Activated effector memory CD4-positive, alpha-beta T cell treated with anti-CD3 and anti-CD28 coated beads, Interleukin-2, amount 50 U/mL, for 16 hours (primary cell): ENCODE measurements around the gene CA5B.
"Not testable (repeated sequence)": the region's sequence is repeated elsewhere in the genome, so short reads cannot be mapped to it uniquely, and the experiment has no call there.

Source experiments
- DNase-seq: peaks from one replicate; pipeline ENCODE4 v3.0.0-alpha.2; 2020

The CA5B gene

DNA sequence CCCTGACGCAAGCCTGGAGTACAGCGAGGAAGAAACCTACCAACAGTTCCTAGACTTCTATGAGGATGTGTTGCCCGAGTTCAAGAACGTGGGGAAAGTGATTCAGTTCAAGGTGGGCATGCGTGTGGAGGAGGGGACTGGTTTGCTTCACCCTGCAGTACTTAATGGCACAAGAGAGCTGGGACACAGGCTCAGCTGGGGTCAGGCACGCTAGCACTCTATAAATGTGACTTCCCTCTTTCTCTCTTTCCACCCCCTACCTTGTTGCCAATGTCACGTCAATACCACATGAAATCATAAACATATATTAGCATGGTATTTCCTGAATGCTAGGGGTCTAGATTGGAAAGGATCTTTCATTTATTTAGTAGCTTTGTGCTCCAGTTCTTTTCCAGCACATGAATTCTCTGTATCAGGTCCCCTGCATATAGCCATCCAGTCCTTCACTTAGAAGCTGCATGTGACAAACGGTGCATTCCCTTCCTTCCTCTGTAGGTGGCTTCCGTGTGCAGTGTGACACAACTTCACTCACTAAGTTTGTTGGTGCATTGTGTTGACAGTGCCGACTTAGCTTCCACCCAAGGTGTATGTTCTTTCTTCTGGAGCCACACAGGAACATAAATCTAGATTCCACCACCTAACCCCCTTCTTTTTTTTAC is 77.8 kb downstream of the CA5B start:
- DNase-seq = peak; percentile 62

DNA sequence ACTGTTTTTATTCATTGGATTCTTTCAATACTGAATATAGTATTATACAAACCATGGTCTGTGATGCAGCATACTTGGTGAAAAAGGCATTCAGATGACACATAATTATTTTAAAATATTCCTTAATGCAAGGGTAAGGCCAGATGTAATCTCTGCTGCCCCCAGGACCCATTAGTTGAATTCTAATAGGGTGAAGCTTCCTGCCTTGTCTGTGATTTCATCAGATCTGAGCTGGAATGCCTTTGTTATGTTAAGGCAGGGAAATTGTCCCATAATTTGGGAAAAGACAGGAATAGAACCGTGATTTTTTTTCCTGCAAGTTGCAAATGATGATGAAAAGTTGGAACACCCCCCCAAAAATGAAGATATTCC is 78.4 kb downstream of the CA5B start:
- no peak for DNase-seq

DNA sequence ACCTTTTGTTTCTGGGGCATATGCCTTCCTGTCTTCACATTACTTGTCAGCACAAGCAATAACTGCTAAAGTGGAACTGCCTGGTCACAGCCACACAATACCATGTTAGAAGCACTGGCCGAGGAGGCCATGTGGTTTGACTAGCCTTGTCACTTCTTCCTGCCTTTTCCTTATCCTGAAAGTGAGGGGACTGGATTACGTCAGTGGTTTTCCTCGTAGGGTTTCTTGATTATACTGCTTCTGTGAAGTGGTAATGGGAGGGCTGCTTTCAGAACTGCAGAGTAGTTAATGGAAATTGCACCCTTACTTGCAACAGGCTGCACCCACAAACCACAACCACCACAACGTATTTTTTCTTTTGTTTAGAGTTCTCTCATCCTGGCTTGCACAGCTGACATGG is 78.8 kb downstream of the CA5B start:
- peak; percentile 63 for DNase-seq

DNA sequence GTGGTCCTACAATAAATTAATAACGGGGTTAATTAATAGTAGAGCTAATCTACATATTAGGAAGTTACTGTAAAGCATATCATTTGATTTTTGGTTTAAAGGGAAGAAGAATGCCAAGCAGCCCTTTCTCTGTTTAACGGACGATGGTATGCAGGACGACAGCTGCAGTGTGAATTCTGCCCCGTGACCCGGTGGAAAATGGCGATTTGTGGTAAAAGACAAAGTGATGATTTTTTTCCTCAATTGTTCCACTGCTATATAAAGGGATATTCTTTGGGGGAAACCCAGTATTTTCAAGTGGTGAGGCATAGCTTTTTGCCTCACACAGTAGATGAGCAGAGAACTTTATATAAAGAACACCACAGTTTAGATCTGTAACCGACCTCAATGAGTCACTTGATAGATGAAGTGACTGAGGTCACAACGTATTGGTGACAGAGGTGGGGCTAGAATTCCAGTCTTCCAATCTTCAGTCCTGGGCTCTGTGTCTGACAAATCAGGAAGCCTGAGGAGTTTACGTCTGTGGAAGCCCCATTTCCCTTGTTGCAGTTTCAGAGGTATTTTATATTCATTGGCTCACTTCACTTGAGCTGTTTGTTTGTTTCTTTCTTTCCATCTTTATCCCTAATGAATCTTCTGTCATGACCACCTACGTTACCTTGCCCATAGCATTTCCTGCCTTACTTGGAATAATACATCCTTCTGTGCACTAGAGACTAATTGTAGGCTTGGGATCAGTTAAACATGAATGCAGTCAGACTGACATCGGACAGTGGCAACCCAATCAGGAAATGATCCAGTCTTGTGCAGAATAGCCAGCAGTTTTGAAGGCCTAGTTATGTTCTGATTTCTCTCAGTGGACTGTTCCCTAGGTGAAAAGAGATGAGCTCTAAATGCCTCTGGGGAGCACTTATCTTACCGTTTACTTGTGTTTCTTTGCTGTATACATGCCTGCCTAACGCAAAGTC is 82.3 kb downstream of the CA5B start:
- DNase-seq = no peak

DNA sequence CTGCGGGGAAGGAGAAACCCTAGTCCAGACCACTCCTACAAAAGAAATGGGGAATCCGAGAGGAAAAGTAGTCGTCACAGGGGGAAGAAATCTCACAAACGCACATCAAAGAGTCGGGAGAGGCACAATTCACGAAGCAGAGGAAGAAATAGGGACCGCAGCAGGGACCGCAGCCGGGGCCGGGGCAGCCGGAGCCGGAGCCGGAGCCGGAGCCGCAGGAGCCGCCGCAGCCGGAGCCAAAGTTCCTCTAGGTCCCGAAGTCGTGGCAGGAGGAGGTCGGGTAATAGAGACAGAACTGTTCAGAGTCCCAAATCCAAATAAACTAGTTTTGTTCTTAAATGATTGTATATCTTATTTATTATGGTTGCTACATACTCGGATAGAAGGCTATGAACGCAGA is 84.9 kb downstream of the CA5B start:
- DNase-seq = no peak

DNA sequence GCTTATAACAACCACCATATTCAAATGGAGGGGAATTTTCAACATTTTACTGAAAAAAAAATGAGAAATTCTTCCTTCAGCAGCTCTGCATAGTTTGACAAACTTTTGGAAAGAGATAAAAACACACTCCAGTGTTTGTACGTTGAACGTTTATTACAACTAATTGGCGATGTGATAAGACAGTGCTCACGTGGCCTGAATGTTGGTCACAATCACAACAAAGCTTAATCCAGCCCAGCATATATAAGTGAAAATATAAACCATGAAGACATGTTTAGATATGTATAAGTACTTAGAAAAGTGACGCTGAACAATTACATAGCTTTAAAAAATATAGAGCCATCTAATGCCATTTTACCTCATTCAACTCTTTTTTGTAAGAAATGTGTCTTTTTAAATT is 87.9 kb downstream of the CA5B start:
- no peak for DNase-seq

DNA sequence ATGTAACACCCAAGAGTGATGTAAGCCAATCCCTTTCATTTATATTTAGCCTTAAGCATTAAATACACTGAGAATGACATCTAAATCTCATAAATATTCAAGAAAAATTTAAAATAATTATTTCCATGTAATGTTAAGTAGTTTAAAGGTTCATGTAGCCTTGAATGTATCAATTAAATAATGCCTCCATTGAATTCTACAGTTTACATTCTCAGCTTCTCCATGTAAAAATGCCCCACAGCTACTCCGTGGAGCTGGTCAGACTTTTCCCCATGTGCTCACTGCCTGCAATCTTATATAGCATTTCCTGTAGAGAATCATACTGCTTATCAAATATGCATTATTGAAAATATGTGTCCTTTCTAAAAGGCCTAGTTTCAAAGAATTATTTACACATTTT is 91.1 kb downstream of the CA5B start:
- DNase-seq = no peak

DNA sequence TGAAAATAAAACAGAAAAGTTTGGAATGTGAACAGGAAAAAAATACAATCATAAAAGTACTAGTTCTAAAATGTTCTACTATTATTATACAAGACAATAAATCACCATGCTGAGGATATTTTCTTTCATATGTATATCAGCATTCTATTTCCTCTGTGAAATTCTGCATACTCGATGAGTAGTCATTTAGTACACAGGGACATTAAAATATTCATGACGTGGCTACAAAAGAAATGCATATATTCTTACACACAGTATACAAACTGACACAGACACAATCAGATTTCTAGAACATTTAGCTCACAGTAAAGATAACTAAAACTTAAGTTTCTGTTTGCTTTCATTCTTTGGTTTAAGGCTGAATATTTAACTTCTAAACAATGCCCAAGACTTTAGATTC is 93.3 kb downstream of the CA5B start:
- DNase-seq = not testable (repeated sequence)

DNA sequence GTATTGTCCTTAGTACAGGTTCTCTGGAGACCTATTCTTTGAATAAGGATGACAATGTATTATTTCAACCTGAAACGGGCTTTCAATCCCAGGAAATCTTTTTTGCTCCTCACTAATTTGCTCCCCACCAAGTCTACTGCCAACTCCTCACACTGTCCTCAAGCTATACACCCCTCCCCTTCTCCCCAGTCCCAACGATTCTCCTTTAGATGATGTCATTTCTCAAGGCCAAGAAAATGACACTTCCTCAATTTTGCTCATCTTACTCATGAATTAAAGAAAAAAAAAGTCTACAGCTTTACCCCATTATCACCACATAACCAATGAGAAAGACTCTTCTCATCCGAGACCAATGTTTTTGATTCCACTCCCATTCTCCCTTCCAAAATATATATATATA is 96.0 kb downstream of the CA5B start:
- no peak for DNase-seq

DNA sequence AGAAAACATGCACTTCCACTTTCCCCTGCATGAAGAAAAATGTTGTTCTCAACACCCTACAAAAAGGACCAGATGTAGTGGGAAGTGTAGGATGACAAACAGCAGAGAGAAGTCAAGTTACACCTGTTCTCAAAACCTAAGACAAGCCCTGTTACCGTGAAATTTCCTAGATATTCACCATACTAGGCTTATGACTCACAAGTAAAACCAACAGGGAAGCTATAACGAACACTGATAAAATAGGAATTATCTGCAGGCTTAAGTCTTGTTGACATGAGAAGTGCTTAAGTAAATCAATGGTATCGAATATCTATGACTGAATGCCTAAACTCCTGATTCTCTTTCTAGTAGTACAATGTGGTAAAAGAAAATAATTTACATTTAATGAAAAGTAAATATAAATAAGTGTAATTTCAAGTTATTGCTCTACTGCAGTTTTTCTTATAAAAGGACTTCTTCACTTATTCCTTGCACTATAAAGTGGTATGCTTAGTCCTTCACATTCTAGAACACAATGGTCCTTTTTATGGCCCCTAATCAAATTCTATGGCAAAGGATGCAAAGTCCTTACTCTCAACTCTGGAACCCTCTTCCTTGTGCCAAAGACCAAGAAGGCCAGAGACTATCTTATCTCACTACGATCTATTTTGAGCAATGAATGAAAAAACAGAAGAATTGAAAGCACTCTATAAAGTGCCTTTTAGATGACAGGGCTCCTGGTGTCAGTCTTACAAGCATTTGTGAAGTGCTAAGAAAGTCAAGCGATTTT is 96.9 kb downstream of the CA5B start:
- no peak for DNase-seq
